HG02884 (cell line): Measurements from ENCODE around the gene CASP12.

Experiments
- ATAC-seq: cut with Tn5 transposase; IDR thresholded peaks from one replicate; pipeline ENCODE4 v1.9.1; 2021; ENCODE audit warnings: mild to moderate bottlenecking, moderate library complexity; ENCODE audit not compliant: unreplicated experiment

The CASP12 gene

GRCh38 chr11:104841185-104841584 lies 57.1 kb downstream of the CASP12 start:
- no peak for ATAC-seq

GRCh38 chr11:104837969-104838639 lies 60.2 kb downstream of the CASP12 start:
- ATAC-seq = no peak

- no peak for ATAC-seq
These were observed 61.6 kb downstream of the CASP12 start for GRCh38 chr11:104836691-104837090.
